Dedifferentiated amniotic fluid mesenchymal stem cell (primary cell): Measurements from ENCODE around the gene OSBPL1A.

Experiments
- DNase-seq: peaks from one replicate; pipeline ENCODE4 v3.0.0-alpha.2; 2016; ENCODE audit errors: extremely low spot score

Gene OSBPL1A

GRCh38 chr18:24397694-24398368 lies at the start of gene OSBPL1A:
Gene OSBPL1A (minus strand): TSS chr18:24397824. CDS start chr18:24377533, 20,291 bp downstream.
- peak; percentile 74 for DNase-seq

GRCh38 chr18:24446953-24447538 lies 49.4 kb upstream of the OSBPL1A start:
- DNase-seq, result no peak

GRCh38 chr18:24446453-24446852 lies 48.8 kb upstream of the OSBPL1A start:
- no peak for DNase-seq

GRCh38 chr18:24443870-24444269 lies 46.2 kb upstream of the OSBPL1A start:
- no peak for DNase-seq

GRCh38 chr18:24436939-24437338 lies 39.3 kb upstream of the OSBPL1A start:
- no peak for DNase-seq

- no peak for DNase-seq
These were observed 35.0 kb upstream of the OSBPL1A start for GRCh38 chr18:24432618-24433017.

- DNase-seq, result no peak
These were observed 31.6 kb upstream of the OSBPL1A start for GRCh38 chr18:24429188-24429587.

- DNase-seq, result no peak
These were observed 31.1 kb upstream of the OSBPL1A start for GRCh38 chr18:24428709-24429108.

GRCh38 chr18:24427484-24427883 lies 29.9 kb upstream of the OSBPL1A start:
- DNase-seq, result no peak

- peak; percentile 52 for DNase-seq
These were observed 29.0 kb upstream of the OSBPL1A start, which contains the start of gene IMPACT for GRCh38 chr18:24426398-24427294. Gene IMPACT (plus strand): TSS chr18:24426670. CDS start chr18:24426757, 87 bp downstream.

- no peak for DNase-seq
These were observed 28.4 kb upstream of the OSBPL1A start for GRCh38 chr18:24426073-24426397.

GRCh38 chr18:24421831-24422230 lies 24.2 kb upstream of the OSBPL1A start:
- no peak for DNase-seq

GRCh38 chr18:24420551-24420950 lies 22.9 kb upstream of the OSBPL1A start:
- no peak for DNase-seq

- DNase-seq, result no peak
These were observed 19.9 kb upstream of the OSBPL1A start for GRCh38 chr18:24417480-24417879.

- no peak for DNase-seq
These were observed 16.9 kb upstream of the OSBPL1A start for GRCh38 chr18:24414349-24415003.

- DNase-seq, result no peak
These were observed 15.5 kb upstream of the OSBPL1A start for GRCh38 chr18:24413148-24413547.

- DNase-seq, result no peak
These were observed 10.9 kb upstream of the OSBPL1A start for GRCh38 chr18:24408496-24408895.

- DNase-seq, result no peak
These were observed 7.0 kb upstream of the OSBPL1A start for GRCh38 chr18:24404591-24404990.

GRCh38 chr18:24403076-24403475 lies 5.5 kb upstream of the OSBPL1A start:
- no peak for DNase-seq

- no peak for DNase-seq
These were observed 4.7 kb upstream of the OSBPL1A start for GRCh38 chr18:24402209-24402785.

GRCh38 chr18:24400587-24400986 lies 3.0 kb upstream of the OSBPL1A start:
- DNase-seq, result no peak

GRCh38 chr18:24398540-24398939 lies 916 bp upstream of the OSBPL1A start:
- DNase-seq, result no peak
